MM.1S (cell line): ENCODE measurements around the gene C13orf46.

Experiments
- DNase-seq: peaks from one replicate; pipeline ENCODE4 v3.0.0-alpha.2; 2015
- H2AFZ ChIP-seq: fragments of 300-600 bp; sonication (generic); 2 replicates; pipeline ENCODE4 v1.6.0; 2016; ENCODE audit warnings: antibody characterized with exemption, low read length
- H3F3A ChIP-seq: fragments of 300-600 bp; sonication (generic); 2 replicates; pipeline ENCODE4 v1.6.1; 2016; ENCODE audit warnings: mild to moderate bottlenecking, antibody characterized with exemption, low read length, moderate library complexity, mixed read lengths; ENCODE audit not compliant: insufficient read depth
- H3K27ac ChIP-seq: fragments of 300-600 bp; sonication (generic); 2 replicates; pipeline ENCODE4 v1.5.1; 2016; ENCODE audit warnings: mild to moderate bottlenecking, low read length
- H3K27me3 ChIP-seq: fragments of 300-600 bp; sonication (generic); replicated peaks from 2 replicates; pipeline ENCODE4 v1.6.0; 2016; ENCODE audit warnings: low read length; ENCODE audit not compliant: insufficient read depth
- H3K36me3 ChIP-seq: fragments of 300-600 bp; sonication (generic); replicated peaks from 2 replicates; pipeline ENCODE4 v1.6.1; 2016; ENCODE audit warnings: mild to moderate bottlenecking, low read length, mixed read lengths; ENCODE audit not compliant: insufficient read depth
- H3K4me1 ChIP-seq: fragments of 300-600 bp; sonication (generic); 2 replicates; pipeline ENCODE4 v1.6.1; 2016; ENCODE audit warnings: low read length, mixed read lengths
- H3K4me2 ChIP-seq: fragments of 300-600 bp; sonication (generic); 2 replicates; pipeline ENCODE4 v1.6.0; 2016; ENCODE audit warnings: low read depth, low read length
- H3K4me3 ChIP-seq: fragments of 300-600 bp; sonication (generic); 2 replicates; pipeline ENCODE4 v1.5.1; 2016; ENCODE audit warnings: low read length, mixed read lengths
- H3K79me2 ChIP-seq: fragments of 300-600 bp; sonication (generic); 2 replicates; pipeline ENCODE4 v1.6.1; 2016; ENCODE audit warnings: mixed run types, low read length, mixed read lengths
- H3K9ac ChIP-seq: fragments of 300-600 bp; sonication (generic); 2 replicates; pipeline ENCODE4 v1.6.1; 2016; ENCODE audit warnings: low read length, mixed read lengths
- H3K9me2 ChIP-seq: fragments of 300-600 bp; sonication (generic); replicated peaks from 2 replicates; pipeline ENCODE4 v1.6.1; 2016; ENCODE audit warnings: mild to moderate bottlenecking, low read length, mixed read lengths; ENCODE audit not compliant: insufficient read depth
- H3K9me3 ChIP-seq: fragments of 300-600 bp; sonication (generic); replicated peaks from 2 replicates; pipeline ENCODE4 v1.6.1; 2016; ENCODE audit warnings: mild to moderate bottlenecking, low read length, mixed read lengths; ENCODE audit not compliant: insufficient read depth
- H4K20me1 ChIP-seq: fragments of 300-600 bp; sonication (generic); 2 replicates; pipeline ENCODE4 v1.6.1; 2016; ENCODE audit warnings: mild to moderate bottlenecking, low read length, moderate library complexity, mixed read lengths; ENCODE audit not compliant: insufficient read depth
- CTCF ChIP-seq: fragments of 300-600 bp; sonication (generic); IDR thresholded peaks from 2 replicates; pipeline ENCODE4 v1.5.1; 2016; ENCODE audit warnings: antibody characterized with exemption, low read length, mixed read lengths
- EZH2 ChIP-seq: fragments of 300-600 bp; sonication (generic); optimal IDR thresholded peaks from 2 replicates; pipeline ENCODE3; 2017; ENCODE audit warnings: low read depth, mild to moderate bottlenecking, antibody characterized with exemption, low read length, mixed read lengths
- EZH2phosphoT487 ChIP-seq: fragments of 300-600 bp; sonication (generic); IDR thresholded peaks from 2 replicates; pipeline ENCODE4 v1.6.1; 2018; ENCODE audit warnings: antibody characterized with exemption, low read length

The C13orf46 gene

GRCh38 chr13:113912596-113912995 lies 61.3 kb downstream of the C13orf46 start:
- Histone ChIP-seq H3K4me1 (peaks cover 34% of the 10 kb centered on the region), H4K20me1 (no peaks in the 10 kb centered on the region)

GRCh38 chr13:113907635-113908617 lies 66.0 kb downstream of the C13orf46 start:
- peak overlapping the region; percentile 93 for H3K4me2 ChIP-seq
- H3K9me2 ChIP-seq = no peaks in the 10 kb centered on the region
- TF ChIP-seq CTCF (no peak), EZH2 (no peak), EZH2phosphoT487 (no peak)
- H3K4me1 ChIP-seq = peaks cover 34% of the 10 kb centered on the region
- no peaks in the 10 kb centered on the region for H3K27me3 ChIP-seq
- peak overlapping the region; percentile 51 for H3K9ac ChIP-seq
- H3F3A ChIP-seq = peaks cover 24% of the 10 kb centered on the region
- no peaks in the 10 kb centered on the region for H3K36me3 ChIP-seq
- peak; percentile 52 for DNase-seq
- H2AFZ ChIP-seq = peak overlapping the region; percentile 80
- H3K9me3 ChIP-seq = no peaks in the 10 kb centered on the region
- H3K79me2 ChIP-seq = no peaks in the 10 kb centered on the region
- no peaks in the 10 kb centered on the region for H4K20me1 ChIP-seq
- peak overlapping the region; percentile 47 for H3K4me3 ChIP-seq
- H3K27ac ChIP-seq = peak overlapping the region; percentile 63; the same call in 1 of the 2 replicates

More at GRCh38 chr13:113912596-113912995, 61.3 kb downstream of the C13orf46 start:
- H3K36me3 ChIP-seq = no peaks in the 10 kb centered on the region
- H3K4me2 ChIP-seq = peak overlapping the region; percentile 0; the same call in 1 of the 2 replicates
- no peaks in the 10 kb centered on the region for H3K9me2 ChIP-seq
- peak; percentile 69 for DNase-seq
- no peaks in the 10 kb centered on the region for H3K79me2 ChIP-seq
- peak overlapping the region; percentile 33; the same call in 1 of the 2 replicates for H3K27ac ChIP-seq
- no peak for TF ChIP-seq EZH2phosphoT487
- TF ChIP-seq CTCF = no peak
- TF ChIP-seq EZH2 = no peak
- no peaks in the 10 kb centered on the region for H3K9me3 ChIP-seq
- H3K4me3 ChIP-seq = no peak overlapping the region
- H3K9ac ChIP-seq = no peak overlapping the region
- no peak overlapping the region for H2AFZ ChIP-seq
- peaks cover 23% of the 10 kb centered on the region for H3F3A ChIP-seq
- H3K27me3 ChIP-seq = no peaks in the 10 kb centered on the region

- TF ChIP-seq EZH2 (no peak), EZH2phosphoT487 (no peak), CTCF (no peak)
- Histone ChIP-seq H3K4me2 (no peak overlapping the region), H3K36me3 (no peaks in the 10 kb centered on the region), H4K20me1 (no peaks in the 10 kb centered on the region), H3K27ac (no peak overlapping the region), H3K4me1 (peaks cover 26% of the 10 kb centered on the region), H3F3A (peaks cover 19% of the 10 kb centered on the region), H3K9me2 (no peaks in the 10 kb centered on the region), H3K4me3 (no peak overlapping the region), H2AFZ (no peak overlapping the region), H3K79me2 (no peaks in the 10 kb centered on the region), H3K9me3 (no peaks in the 10 kb centered on the region), H3K27me3 (no peaks in the 10 kb centered on the region), H3K9ac (no peak overlapping the region)
- no peak for DNase-seq
Observed at GRCh38 chr13:113906571-113906970, 67.3 kb downstream of the C13orf46 start.
